Effector memory CD8-positive, alpha-beta T cell (primary cell): Measurements from ENCODE around the gene PTGS1.
"Not testable (repeated sequence)": the region's sequence is repeated elsewhere in the genome, so short reads cannot be mapped to it uniquely, and the experiment has no call there.

ENCODE experiments used
- ATAC-seq: fragments of 150-1000 bp; cut with Tn5 transposase; replicated peaks from 2 replicates; pipeline ENCODE4 v1.10.0; 2021; ENCODE audit warnings: mild to moderate bottlenecking, moderate library complexity
- DNase-seq, 3 experiments: peaks; one replicate each; pipeline ENCODE4 v3.0.0; 2021
- H3K27ac Mint-ChIP-seq, 2 donors: one replicate each; pipeline ENCODE4 v1.8.0; 2022; ENCODE audit warnings: mild to moderate bottlenecking in 2 of 2, mixed read lengths in 2 of 2, moderate library complexity in 2 of 2
- H3K27me3 Mint-ChIP-seq, 2 donors: one replicate each; pipeline ENCODE4 v1.8.0; 2022; ENCODE audit warnings: mixed read lengths in 2 of 2
- H3K36me3 Mint-ChIP-seq: one replicate; pipeline ENCODE4 v1.8.0; 2022; ENCODE audit warnings: mild to moderate bottlenecking, moderate library complexity, mixed read lengths; ENCODE audit not compliant: insufficient read depth
- H3K4me1 Mint-ChIP-seq, 2 donors: one replicate each; pipeline ENCODE4 v1.8.0; 2022; ENCODE audit warnings: low read depth in 2 of 2, mixed read lengths in 2 of 2
- H3K4me3 Mint-ChIP-seq, 2 donors: one replicate each; pipeline ENCODE4 v1.8.0; 2022; ENCODE audit warnings: mild to moderate bottlenecking in 2 of 2, mixed read lengths in 2 of 2, moderate library complexity in 2 of 2
- H3K9me3 Mint-ChIP-seq, 2 donors: one replicate each; pipeline ENCODE4 v1.8.0; 2022; ENCODE audit warnings: mixed read lengths in 2 of 2

PTGS1 gene

DNA sequence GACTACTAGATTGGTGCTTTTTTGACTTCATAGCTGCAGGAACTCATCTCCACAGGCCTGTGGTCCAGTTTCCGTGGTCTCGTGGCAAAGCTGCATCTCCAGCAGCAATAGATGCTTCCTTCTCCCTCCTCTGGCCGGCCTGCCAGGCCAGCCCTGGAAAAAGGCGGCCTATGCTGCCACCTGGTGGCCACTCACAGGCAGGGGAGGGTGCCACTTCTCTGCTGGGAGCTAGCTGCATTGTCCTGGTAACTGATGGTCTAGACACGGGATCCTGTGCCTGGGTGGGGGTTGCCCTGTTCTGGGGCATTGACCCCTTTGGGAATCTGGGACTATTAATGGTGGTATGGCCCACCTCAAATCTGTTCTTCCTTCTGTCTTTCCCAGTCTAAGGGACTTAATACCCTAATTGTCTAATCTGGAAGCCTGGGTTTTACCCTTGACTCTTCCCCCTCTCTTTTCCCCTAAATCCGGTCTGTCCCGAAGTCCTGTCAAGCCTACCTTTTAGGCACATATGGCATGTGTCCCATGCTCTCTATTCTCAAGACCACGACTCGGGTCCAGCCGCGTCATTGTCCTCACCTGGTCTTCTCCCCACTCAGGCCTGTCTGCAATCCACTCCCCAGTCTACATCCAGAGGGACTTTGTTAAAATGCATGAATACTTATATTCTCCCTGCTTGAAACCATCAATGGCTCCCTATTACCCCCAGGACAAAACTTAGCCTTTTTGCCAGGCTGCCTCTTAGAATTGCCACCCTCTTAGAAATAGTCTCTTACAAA is 20.1 kb upstream of the PTGS1 start:
- H3K9me3 Mint-ChIP-seq: no peaks in the 10 kb centered on the region
- H3K27ac Mint-ChIP-seq: no peak overlapping the region
- peaks cover 47 to 63% of the 10 kb centered on the region in 2 donors for H3K27me3 Mint-ChIP-seq
- no peaks in the 10 kb centered on the region for H3K36me3 Mint-ChIP-seq
- DNase-seq (peak; percentile 71 to 76 (median 74)), ATAC-seq (peak; percentile 83)
- no peak overlapping the region for H3K4me3 Mint-ChIP-seq
- peaks cover 0 to 4% of the 10 kb centered on the region in 2 donors for H3K4me1 Mint-ChIP-seq

GRCh38 chr9:122354536-122355199 is 16.2 kb upstream of the PTGS1 start:
- no peaks in the 10 kb centered on the region for H3K36me3 Mint-ChIP-seq
- DNase-seq (no peak), ATAC-seq (no peak)
- H3K4me1 Mint-ChIP-seq: no peaks in the 10 kb centered on the region
- H3K27ac Mint-ChIP-seq: peak overlapping the region in 1 of 2 donors; percentile 16
- peaks cover 17 to 27% of the 10 kb centered on the region in 2 donors for H3K27me3 Mint-ChIP-seq
- H3K4me3 Mint-ChIP-seq: no peak overlapping the region
- no peaks in the 10 kb centered on the region for H3K9me3 Mint-ChIP-seq

DNA sequence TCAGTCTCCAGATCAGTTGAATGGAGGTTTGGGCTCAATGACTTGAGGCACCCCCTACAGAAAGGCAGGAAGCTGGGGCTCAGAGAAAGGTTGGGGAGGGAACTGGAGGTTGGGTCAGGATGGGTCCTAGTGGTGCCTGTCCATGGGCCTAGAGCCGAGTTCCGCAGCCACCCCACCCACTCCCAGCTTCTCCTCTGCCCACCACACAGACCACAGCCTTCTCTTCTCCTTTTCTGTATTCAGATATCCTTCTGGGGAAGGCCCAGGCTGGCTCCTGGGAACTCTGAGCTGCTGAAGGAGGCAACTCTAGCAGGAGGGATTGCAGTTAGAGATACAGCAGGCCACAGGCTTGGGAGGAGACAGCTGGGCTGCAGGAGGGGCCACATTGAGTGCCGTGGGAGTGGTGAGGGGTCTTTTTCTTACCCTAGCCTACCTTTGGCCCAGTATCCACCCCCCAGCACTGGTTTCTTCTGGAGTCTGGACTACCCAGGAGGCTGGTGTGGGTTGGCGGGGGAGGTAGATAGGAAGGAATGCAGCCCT is 15.4 kb upstream of the PTGS1 start:
- no peak overlapping the region for H3K4me3 Mint-ChIP-seq
- ATAC-seq: no peak
- H3K4me1 Mint-ChIP-seq: no peaks in the 10 kb centered on the region
- no peak for DNase-seq
- no peak overlapping the region for H3K27ac Mint-ChIP-seq
- H3K9me3 Mint-ChIP-seq: no peaks in the 10 kb centered on the region
- peaks cover 9 to 20% of the 10 kb centered on the region in 2 donors for H3K27me3 Mint-ChIP-seq
- no peaks in the 10 kb centered on the region for H3K36me3 Mint-ChIP-seq

GRCh38 chr9:122356627-122357026 is 14.2 kb upstream of the PTGS1 start:
- no peak overlapping the region for H3K27ac Mint-ChIP-seq
- peaks cover 0 to 2% of the 10 kb centered on the region in 2 donors for H3K4me1 Mint-ChIP-seq
- H3K27me3 Mint-ChIP-seq: peaks cover 0 to 9% of the 10 kb centered on the region in 2 donors
- H3K36me3 Mint-ChIP-seq: no peaks in the 10 kb centered on the region
- no peak for ATAC-seq
- H3K4me3 Mint-ChIP-seq: no peak overlapping the region
- H3K9me3 Mint-ChIP-seq: no peaks in the 10 kb centered on the region
- no peak for DNase-seq

DNA sequence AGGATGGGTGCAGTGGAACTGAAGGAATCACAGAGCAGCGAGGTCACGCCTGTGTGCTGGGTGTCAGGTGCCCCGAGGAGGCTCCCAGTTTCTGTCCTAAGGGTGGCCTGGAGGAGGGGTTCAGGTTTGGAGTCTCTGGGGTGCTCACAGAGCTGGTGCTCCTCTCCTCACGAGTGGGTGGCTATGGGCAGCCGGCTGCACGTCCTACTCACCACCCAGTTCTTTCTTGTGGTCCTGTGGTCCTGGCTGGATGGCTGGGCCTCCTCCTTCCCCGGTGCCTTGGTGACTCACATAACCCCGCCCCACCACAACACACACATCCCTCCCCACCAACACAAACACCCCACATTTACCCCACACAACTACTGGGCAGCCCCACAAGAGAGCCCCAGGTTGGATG is 9.9 kb upstream of the PTGS1 start:
- ATAC-seq: no peak
- Mint-ChIP-seq H3K9me3 (no peaks in the 10 kb centered on the region), H3K27ac (no peak overlapping the region), H3K36me3 (no peaks in the 10 kb centered on the region), H3K4me3 (no peak overlapping the region), H3K4me1 (peaks cover 0 to 2% of the 10 kb centered on the region in 2 donors), H3K27me3 (peaks cover 5 to 18% of the 10 kb centered on the region in 2 donors)
- DNase-seq: no peak

- H3K4me1 Mint-ChIP-seq, DNase-seq, H3K36me3 Mint-ChIP-seq, H3K9me3 Mint-ChIP-seq, H3K27ac Mint-ChIP-seq, ATAC-seq, H3K4me3 Mint-ChIP-seq: not testable (repeated sequence)
- H3K27me3 Mint-ChIP-seq: peaks cover 5 to 18% of the 10 kb centered on the region in 2 donors
Measured at GRCh38 chr9:122363131-122363530, 7.7 kb upstream of the PTGS1 start.

GRCh38 chr9:122364117-122364782 is 6.6 kb upstream of the PTGS1 start:
- H3K9me3 Mint-ChIP-seq: no peaks in the 10 kb centered on the region
- ATAC-seq (no peak), DNase-seq (no peak)
- H3K4me3 Mint-ChIP-seq: no peak overlapping the region
- no peak overlapping the region for H3K27ac Mint-ChIP-seq
- H3K36me3 Mint-ChIP-seq: no peaks in the 10 kb centered on the region
- peaks cover 5 to 18% of the 10 kb centered on the region in 2 donors for H3K27me3 Mint-ChIP-seq
- H3K4me1 Mint-ChIP-seq: peaks cover 0 to 2% of the 10 kb centered on the region in 2 donors

DNA sequence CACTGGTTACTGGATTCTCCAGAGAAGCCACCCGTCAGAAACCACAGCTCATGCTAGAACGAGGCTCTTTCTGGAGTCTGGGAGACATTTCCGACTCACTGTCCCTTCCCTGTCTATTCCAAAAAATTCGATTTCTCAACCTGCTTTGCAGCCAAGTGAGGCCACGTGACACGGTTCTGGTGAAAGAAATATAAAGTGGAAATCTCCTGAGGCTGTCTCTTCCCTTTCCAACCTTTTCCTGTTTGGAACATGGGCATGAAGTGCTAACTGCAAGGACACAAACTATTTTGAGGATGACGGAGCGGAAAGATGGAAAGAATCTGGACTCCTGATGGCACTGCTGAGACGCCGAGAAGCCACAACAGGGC is 6.1 kb upstream of the PTGS1 start:
- Mint-ChIP-seq H3K27ac (no peak overlapping the region), H3K36me3 (no peaks in the 10 kb centered on the region), H3K4me1 (peaks cover 0 to 2% of the 10 kb centered on the region in 2 donors), H3K4me3 (no peak overlapping the region), H3K27me3 (peaks cover 5 to 21% of the 10 kb centered on the region in 2 donors), H3K9me3 (no peaks in the 10 kb centered on the region)
- ATAC-seq: no peak
- DNase-seq: no peak

DNA sequence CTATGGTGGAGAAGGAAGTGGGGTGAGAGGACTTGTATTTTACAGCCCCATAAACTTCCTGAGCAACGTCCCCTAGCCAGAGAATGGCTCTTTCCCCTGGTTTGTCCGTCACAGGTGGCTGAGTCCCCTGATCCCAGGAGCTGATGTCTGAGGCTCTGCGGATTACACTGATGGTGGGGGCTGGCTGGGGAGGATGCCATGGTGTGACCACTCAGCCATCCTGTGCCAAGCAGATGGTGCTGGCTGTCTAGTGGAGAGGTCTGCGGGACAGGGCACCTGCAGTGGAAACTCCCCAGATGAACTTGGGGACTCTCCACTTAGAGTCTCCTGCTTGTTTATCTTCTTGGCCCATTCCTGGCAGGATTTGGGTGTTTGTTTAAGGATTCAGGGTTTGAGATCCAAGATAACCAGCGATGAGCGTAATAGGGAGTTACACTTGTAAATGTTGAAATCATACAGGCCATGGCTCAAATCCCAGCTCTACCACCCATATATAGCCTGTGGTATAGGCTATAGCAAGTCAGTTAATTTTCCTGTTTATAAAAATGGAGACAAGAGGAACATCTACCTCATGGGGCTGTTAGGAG is 4.7 kb upstream of the PTGS1 start:
- H3K27ac Mint-ChIP-seq: no peak overlapping the region
- H3K27me3 Mint-ChIP-seq: peaks cover 5 to 35% of the 10 kb centered on the region in 2 donors
- ATAC-seq (no peak), DNase-seq (no peak)
- peaks cover 5 to 8% of the 10 kb centered on the region in 2 donors for H3K4me1 Mint-ChIP-seq
- no peaks in the 10 kb centered on the region for H3K9me3 Mint-ChIP-seq
- H3K36me3 Mint-ChIP-seq: no peaks in the 10 kb centered on the region
- H3K4me3 Mint-ChIP-seq: no peak overlapping the region

DNA sequence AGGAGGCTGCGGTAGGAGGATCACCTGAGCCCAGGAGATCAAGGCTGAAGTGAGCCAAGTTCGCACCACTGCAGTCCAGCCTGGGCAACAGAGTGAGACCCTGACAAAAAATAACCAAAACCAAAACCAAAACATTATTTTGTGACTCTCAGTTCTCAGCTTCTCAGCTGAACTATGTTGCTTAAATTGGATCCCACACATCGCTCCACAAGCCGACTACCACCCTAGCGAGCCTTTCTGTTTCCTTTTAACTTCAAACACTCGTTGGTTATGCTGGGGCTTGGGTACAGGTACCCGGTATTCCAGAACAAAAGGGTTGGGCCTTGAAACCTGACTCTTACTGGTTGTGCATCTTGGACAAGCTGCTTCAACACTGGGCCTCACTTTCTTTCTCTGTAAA is 3.8 kb upstream of the PTGS1 start:
- Mint-ChIP-seq H3K27me3 (peaks cover 9 to 44% of the 10 kb centered on the region in 2 donors), H3K27ac (no peak overlapping the region), H3K4me1 (peaks cover 9 to 11% of the 10 kb centered on the region in 2 donors), H3K36me3 (no peaks in the 10 kb centered on the region), H3K4me3 (no peak overlapping the region), H3K9me3 (no peaks in the 10 kb centered on the region)
- ATAC-seq (no peak), DNase-seq (no peak)

DNA sequence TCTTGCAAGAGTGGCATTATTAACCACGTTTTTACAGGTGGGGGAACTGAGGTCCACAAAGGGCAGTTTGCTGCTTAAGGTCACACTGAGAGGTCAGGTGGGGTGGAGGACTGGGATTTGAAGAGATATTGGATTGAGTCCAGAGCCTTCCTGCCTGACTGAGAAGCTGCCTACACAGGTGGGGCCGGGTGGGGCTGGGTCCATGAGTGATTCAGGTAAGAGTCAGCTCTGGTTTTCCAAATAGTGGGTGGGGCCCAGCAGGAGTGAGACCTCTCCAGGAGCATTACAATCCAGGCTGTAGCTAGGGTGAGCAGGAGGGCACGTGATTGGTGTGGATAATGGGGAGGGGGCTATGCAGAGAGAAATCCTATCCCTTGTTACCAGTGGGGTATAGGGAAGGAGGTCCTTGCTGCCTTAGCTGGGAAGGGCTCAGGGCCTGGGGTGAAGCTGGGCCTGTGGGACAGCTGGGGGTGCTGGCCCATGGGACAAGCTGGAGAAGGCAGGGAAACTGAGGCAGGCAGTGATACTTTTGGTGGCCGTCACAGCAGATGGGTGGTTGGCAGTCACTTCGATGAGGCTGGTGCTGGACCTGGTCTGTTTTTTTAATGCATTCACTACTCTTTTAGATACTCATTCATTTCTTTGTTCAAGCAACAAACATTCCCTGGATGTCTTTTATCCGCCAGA is 2.9 kb upstream of the PTGS1 start:
- no peaks in the 10 kb centered on the region for H3K9me3 Mint-ChIP-seq

GRCh38 chr9:122368642-122369041 is 2.2 kb upstream of the PTGS1 start:
- H3K9me3 Mint-ChIP-seq: no peaks in the 10 kb centered on the region
- H3K27ac Mint-ChIP-seq: no peak overlapping the region
- H3K4me1 Mint-ChIP-seq: peaks cover 9 to 11% of the 10 kb centered on the region in 2 donors
- H3K36me3 Mint-ChIP-seq: no peaks in the 10 kb centered on the region
- ATAC-seq (no peak), DNase-seq (no peak)
- H3K4me3 Mint-ChIP-seq: no peak overlapping the region
- peaks cover 15 to 44% of the 10 kb centered on the region in 2 donors for H3K27me3 Mint-ChIP-seq

More for the DNA sequence above, 2.9 kb upstream of the PTGS1 start:
- Mint-ChIP-seq H3K27me3 (peaks cover 16 to 44% of the 10 kb centered on the region in 2 donors), H3K4me1 (peaks cover 9 to 11% of the 10 kb centered on the region in 2 donors), H3K36me3 (no peaks in the 10 kb centered on the region), H3K4me3 (no peak overlapping the region), H3K27ac (no peak overlapping the region)
- DNase-seq (no peak), ATAC-seq (no peak)

DNA sequence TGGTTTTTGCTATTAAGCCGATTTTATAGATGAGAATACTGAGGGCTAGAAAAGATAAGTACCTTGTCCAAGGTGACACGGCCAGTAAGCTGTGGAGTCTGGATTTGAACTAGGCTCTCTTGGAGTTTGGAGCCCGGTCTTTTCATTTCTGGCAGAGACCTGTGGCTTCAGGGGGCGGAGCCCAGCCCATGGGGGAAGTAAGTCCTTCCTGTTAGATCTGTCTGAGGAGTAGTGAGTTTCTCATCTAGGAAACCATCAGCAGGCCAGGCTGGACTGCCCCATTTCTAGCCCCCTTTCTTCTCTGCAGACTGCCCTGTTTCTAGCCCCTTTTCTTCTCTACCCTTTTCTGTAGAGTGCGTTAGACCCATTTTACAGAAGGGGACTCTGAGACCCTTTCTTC is 521 bp upstream of the PTGS1 start:
- peak overlapping the region in 1 of 2 donors; percentile 41 for H3K27ac Mint-ChIP-seq
- ATAC-seq (no peak), DNase-seq (no peak)
- H3K4me1 Mint-ChIP-seq: peaks cover 9 to 11% of the 10 kb centered on the region in 2 donors
- no peaks in the 10 kb centered on the region for H3K36me3 Mint-ChIP-seq
- H3K9me3 Mint-ChIP-seq: no peaks in the 10 kb centered on the region
- peak overlapping the region; percentile 74 to 83 for H3K4me3 Mint-ChIP-seq
- peaks cover 17 to 58% of the 10 kb centered on the region in 2 donors for H3K27me3 Mint-ChIP-seq
